SJSA1 (cell line): ENCODE measurements around the gene PNLIPRP1. TPM values are rescaled to one million over a fixed set of nuclear protein-coding genes. Genes with fewer than 3 reads are reported as not detected.

Experiments
- DNase-seq, 2 experiments: peaks; one replicate each; pipeline ENCODE4 v3.0.0-alpha.2; 2015 to 2020; ENCODE audit warnings: low spot score in 2 of 2, low read depth in 1 of 2
- H3K27ac ChIP-seq: fragments of 250-450 bp; sonication (Bioruptor Pico); 2 replicates; pipeline ENCODE4 v1.5.1; 2020; ENCODE audit warnings: mild to moderate bottlenecking, moderate library complexity
- H3K27me3 ChIP-seq: fragments of 250-450 bp; sonication (Bioruptor Pico); replicated peaks from 2 replicates; pipeline ENCODE4 v1.5.1; 2020; ENCODE audit warnings: mild to moderate bottlenecking, moderate library complexity
- H3K36me3 ChIP-seq: fragments of 250-450 bp; sonication (Bioruptor Pico); 2 replicates; pipeline ENCODE4 v1.5.1; 2020; ENCODE audit warnings: mild to moderate bottlenecking
- H3K4me1 ChIP-seq: fragments of 250-450 bp; sonication (Bioruptor Pico); replicated peaks from 2 replicates; pipeline ENCODE4 v1.6.1; 2021; ENCODE audit warnings: mild to moderate bottlenecking
- H3K4me3 ChIP-seq: fragments of 250-450 bp; sonication (Bioruptor Pico); 2 replicates; pipeline ENCODE4 v1.5.1; 2020; ENCODE audit warnings: mild to moderate bottlenecking
- H3K9me3 ChIP-seq: fragments of 250-450 bp; sonication (Bioruptor Pico); replicated peaks from 2 replicates; pipeline ENCODE4 v1.5.1; 2020; ENCODE audit warnings: mild to moderate bottlenecking
- total RNA-seq: library from RNA; depleted of rRNA; stranded (reverse); fragments of >200 nt; shearing (Covaris generic); gene quantifications from 2 replicates; pipeline ENCODE4 v1.2.3, GENCODE V29; 2014

The PNLIPRP1 gene
- total RNA-seq, 1 experiment from 2014 or later = not detected

- Histone ChIP-seq H3K27me3 (peaks cover 16% of the 10 kb centered on the region), H3K4me3 (no peak overlapping the region), H3K36me3 (no peaks in the 10 kb centered on the region), H3K4me1 (no peaks in the 10 kb centered on the region), H3K9me3 (no peaks in the 10 kb centered on the region), H3K27ac (no peak overlapping the region)
- no peak for DNase-seq
These were observed 38.6 kb downstream of the PNLIPRP1 start for GRCh38 chr10:116629340-116629739.

GRCh38 chr10:116630020-116630419 is 39.3 kb downstream of the PNLIPRP1 start:
- Histone ChIP-seq H3K36me3 (no peaks in the 10 kb centered on the region), H3K4me3 (no peak overlapping the region), H3K27ac (no peak overlapping the region), H3K4me1 (no peaks in the 10 kb centered on the region), H3K9me3 (no peaks in the 10 kb centered on the region), H3K27me3 (peaks cover 16% of the 10 kb centered on the region)
- DNase-seq = no peak

GRCh38 chr10:116631871-116632295 is 41.1 kb downstream of the PNLIPRP1 start:
- DNase-seq = no peak
- no peak overlapping the region for H3K27ac ChIP-seq
- peaks cover 7% of the 10 kb centered on the region for H3K27me3 ChIP-seq
- H3K9me3 ChIP-seq = no peaks in the 10 kb centered on the region
- H3K4me1 ChIP-seq = no peaks in the 10 kb centered on the region
- H3K36me3 ChIP-seq = no peaks in the 10 kb centered on the region
- no peak overlapping the region for H3K4me3 ChIP-seq

- Histone ChIP-seq H3K4me1 (no peaks in the 10 kb centered on the region), H3K27me3 (peaks cover under 1% of the 10 kb centered on the region; the same call in 1 of the 2 replicates), H3K9me3 (no peaks in the 10 kb centered on the region), H3K36me3 (no peaks in the 10 kb centered on the region), H3K27ac (no peak overlapping the region), H3K4me3 (no peak overlapping the region)
- DNase-seq = no peak
These were observed 41.9 kb downstream of the PNLIPRP1 start for GRCh38 chr10:116632596-116633215.

GRCh38 chr10:116633216-116633600 is 42.4 kb downstream of the PNLIPRP1 start:
- Histone ChIP-seq H3K36me3 (no peaks in the 10 kb centered on the region), H3K4me1 (no peaks in the 10 kb centered on the region), H3K4me3 (no peak overlapping the region), H3K27me3 (no peaks in the 10 kb centered on the region), H3K9me3 (no peaks in the 10 kb centered on the region), H3K27ac (no peak overlapping the region)
- no peak for DNase-seq

- no peak overlapping the region for H3K4me3 ChIP-seq
- DNase-seq = no peak
- no peak overlapping the region for H3K27ac ChIP-seq
- no peaks in the 10 kb centered on the region for H3K4me1 ChIP-seq
- H3K27me3 ChIP-seq = no peaks in the 10 kb centered on the region
- no peaks in the 10 kb centered on the region for H3K9me3 ChIP-seq
- no peaks in the 10 kb centered on the region for H3K36me3 ChIP-seq
These were observed 43.6 kb downstream of the PNLIPRP1 start for GRCh38 chr10:116634126-116634975.

- DNase-seq = no peak
- Histone ChIP-seq H3K36me3 (no peaks in the 10 kb centered on the region), H3K9me3 (no peaks in the 10 kb centered on the region), H3K27ac (no peak overlapping the region), H3K27me3 (no peaks in the 10 kb centered on the region), H3K4me3 (no peak overlapping the region), H3K4me1 (no peaks in the 10 kb centered on the region)
These were observed 45.6 kb downstream of the PNLIPRP1 start for GRCh38 chr10:116636385-116636784.

GRCh38 chr10:116636976-116637375 is 46.2 kb downstream of the PNLIPRP1 start:
- H3K27me3 ChIP-seq = no peaks in the 10 kb centered on the region
- H3K4me3 ChIP-seq = no peak overlapping the region
- H3K36me3 ChIP-seq = no peaks in the 10 kb centered on the region
- H3K4me1 ChIP-seq = no peaks in the 10 kb centered on the region
- no peak overlapping the region for H3K27ac ChIP-seq
- no peak for DNase-seq
- no peaks in the 10 kb centered on the region for H3K9me3 ChIP-seq

GRCh38 chr10:116637830-116638229 is 47.1 kb downstream of the PNLIPRP1 start:
- no peak overlapping the region for H3K4me3 ChIP-seq
- H3K36me3 ChIP-seq = no peaks in the 10 kb centered on the region
- H3K4me1 ChIP-seq = no peaks in the 10 kb centered on the region
- H3K9me3 ChIP-seq = no peaks in the 10 kb centered on the region
- DNase-seq = no peak
- H3K27ac ChIP-seq = no peak overlapping the region
- no peaks in the 10 kb centered on the region for H3K27me3 ChIP-seq

- Histone ChIP-seq H3K9me3 (no peaks in the 10 kb centered on the region), H3K4me1 (no peaks in the 10 kb centered on the region), H3K27ac (no peak overlapping the region), H3K27me3 (no peaks in the 10 kb centered on the region), H3K4me3 (no peak overlapping the region), H3K36me3 (no peaks in the 10 kb centered on the region)
- DNase-seq = no peak
These were observed 55.7 kb downstream of the PNLIPRP1 start for GRCh38 chr10:116646502-116646901.

GRCh38 chr10:116648903-116649302 is 58.1 kb downstream of the PNLIPRP1 start:
- Histone ChIP-seq H3K36me3 (no peaks in the 10 kb centered on the region), H3K27me3 (no peaks in the 10 kb centered on the region), H3K4me1 (no peaks in the 10 kb centered on the region), H3K9me3 (no peaks in the 10 kb centered on the region), H3K4me3 (no peak overlapping the region), H3K27ac (no peak overlapping the region)
- no peak for DNase-seq

GRCh38 chr10:116653885-116654284 is 63.1 kb downstream of the PNLIPRP1 start:
- H3K4me1 ChIP-seq = no peaks in the 10 kb centered on the region
- no peaks in the 10 kb centered on the region for H3K9me3 ChIP-seq
- H3K4me3 ChIP-seq = no peak overlapping the region
- no peak for DNase-seq
- H3K27ac ChIP-seq = no peak overlapping the region
- no peaks in the 10 kb centered on the region for H3K36me3 ChIP-seq
- 0 out of 2 replicates have a peak, but pooled peaks cover 5% of the 10 kb centered on the region for H3K27me3 ChIP-seq

- Histone ChIP-seq H3K27me3 (0 out of 2 replicates have a peak, but pooled peaks cover 5% of the 10 kb centered on the region), H3K9me3 (no peaks in the 10 kb centered on the region), H3K4me1 (no peaks in the 10 kb centered on the region), H3K4me3 (no peak overlapping the region), H3K27ac (no peak overlapping the region), H3K36me3 (no peaks in the 10 kb centered on the region)
- no peak for DNase-seq
These were observed 64.1 kb downstream of the PNLIPRP1 start for GRCh38 chr10:116654816-116655215.

- 0 out of 2 replicates have a peak, but pooled peaks cover 5% of the 10 kb centered on the region for H3K27me3 ChIP-seq
- H3K4me3 ChIP-seq = no peak overlapping the region
- H3K27ac ChIP-seq = no peak overlapping the region
- no peak for DNase-seq
- H3K9me3 ChIP-seq = no peaks in the 10 kb centered on the region
- H3K4me1 ChIP-seq = no peaks in the 10 kb centered on the region
- H3K36me3 ChIP-seq = no peaks in the 10 kb centered on the region
These were observed 64.8 kb downstream of the PNLIPRP1 start for GRCh38 chr10:116655568-116655967.
